Osteocyte (in vitro differentiated cells): ENCODE measurements around the gene SLC25A30. TPM values are rescaled to one million over a fixed set of nuclear protein-coding genes. Genes with fewer than 3 reads are reported as not detected.

Source experiments
- DNase-seq: peaks from one replicate; pipeline ENCODE4 v3.0.0; 2021; ENCODE audit warnings: mixed read lengths; ENCODE audit not compliant: unreplicated experiment; ENCODE audit errors: extremely low spot score
- H3K27ac Mint-ChIP-seq: one replicate; pipeline ENCODE4 v1.8.0; 2021; ENCODE audit warnings: mild to moderate bottlenecking, mixed read lengths; ENCODE audit not compliant: unreplicated experiment
- H3K27me3 Mint-ChIP-seq: one replicate; pipeline ENCODE4 v1.8.0; 2021; ENCODE audit warnings: mixed read lengths; ENCODE audit not compliant: unreplicated experiment
- H3K36me3 Mint-ChIP-seq: one replicate; pipeline ENCODE4 v1.8.0; 2021; ENCODE audit warnings: mixed read lengths; ENCODE audit not compliant: unreplicated experiment
- H3K4me1 Mint-ChIP-seq: one replicate; pipeline ENCODE4 v1.8.0; 2021; ENCODE audit warnings: mixed read lengths; ENCODE audit not compliant: unreplicated experiment
- H3K4me3 Mint-ChIP-seq: one replicate; pipeline ENCODE4 v1.8.0; 2021; ENCODE audit warnings: mild to moderate bottlenecking, moderate library complexity, mixed read lengths; ENCODE audit not compliant: unreplicated experiment
- H3K9me3 Mint-ChIP-seq: one replicate; pipeline ENCODE4 v1.8.0; 2021; ENCODE audit warnings: mixed read lengths; ENCODE audit not compliant: unreplicated experiment
- total RNA-seq: library from RNA; stranded (reverse); gene quantifications from 2 replicates; pipeline ENCODE4 v1.2.1, GENCODE V29; 2021
- TF ChIP-seq, protein P1 (sequence below): fragments of 200-600 bp; sonication (generic); IDR thresholded peaks from 2 replicates; pipeline ENCODE4 v1.5.0; 2021; ENCODE audit warnings: antibody characterized with exemption, mild to moderate bottlenecking, moderate library complexity

Gene SLC25A30
- total RNA-seq, 1 donor from 2014 or later, result 12.0 TPM

- H3K27ac Mint-ChIP-seq, result no peak overlapping the region
- TF ChIP-seq, protein P1, sequence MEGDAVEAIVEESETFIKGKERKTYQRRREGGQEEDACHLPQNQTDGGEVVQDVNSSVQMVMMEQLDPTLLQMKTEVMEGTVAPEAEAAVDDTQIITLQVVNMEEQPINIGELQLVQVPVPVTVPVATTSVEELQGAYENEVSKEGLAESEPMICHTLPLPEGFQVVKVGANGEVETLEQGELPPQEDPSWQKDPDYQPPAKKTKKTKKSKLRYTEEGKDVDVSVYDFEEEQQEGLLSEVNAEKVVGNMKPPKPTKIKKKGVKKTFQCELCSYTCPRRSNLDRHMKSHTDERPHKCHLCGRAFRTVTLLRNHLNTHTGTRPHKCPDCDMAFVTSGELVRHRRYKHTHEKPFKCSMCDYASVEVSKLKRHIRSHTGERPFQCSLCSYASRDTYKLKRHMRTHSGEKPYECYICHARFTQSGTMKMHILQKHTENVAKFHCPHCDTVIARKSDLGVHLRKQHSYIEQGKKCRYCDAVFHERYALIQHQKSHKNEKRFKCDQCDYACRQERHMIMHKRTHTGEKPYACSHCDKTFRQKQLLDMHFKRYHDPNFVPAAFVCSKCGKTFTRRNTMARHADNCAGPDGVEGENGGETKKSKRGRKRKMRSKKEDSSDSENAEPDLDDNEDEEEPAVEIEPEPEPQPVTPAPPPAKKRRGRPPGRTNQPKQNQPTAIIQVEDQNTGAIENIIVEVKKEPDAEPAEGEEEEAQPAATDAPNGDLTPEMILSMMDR, result no peak
- H3K4me3 Mint-ChIP-seq, result no peak overlapping the region
- H3K27me3 Mint-ChIP-seq, result peaks cover 2% of the 10 kb centered on the region
- DNase-seq, result no peak
- peaks cover 33% of the 10 kb centered on the region for H3K4me1 Mint-ChIP-seq
- H3K9me3 Mint-ChIP-seq, result no peaks in the 10 kb centered on the region
- no peaks in the 10 kb centered on the region for H3K36me3 Mint-ChIP-seq
Observed at GRCh38 chr13:45437947-45438346, 19.8 kb upstream of the SLC25A30 start.

- TF ChIP-seq, protein P1, result no peak
- Mint-ChIP-seq H3K27me3 (peaks cover 2% of the 10 kb centered on the region), H3K9me3 (no peaks in the 10 kb centered on the region), H3K36me3 (no peaks in the 10 kb centered on the region), H3K4me3 (no peak overlapping the region), H3K4me1 (peaks cover 31% of the 10 kb centered on the region), H3K27ac (no peak overlapping the region)
- no peak for DNase-seq
Observed at GRCh38 chr13:45436953-45437352, 18.8 kb upstream of the SLC25A30 start.

DNA sequence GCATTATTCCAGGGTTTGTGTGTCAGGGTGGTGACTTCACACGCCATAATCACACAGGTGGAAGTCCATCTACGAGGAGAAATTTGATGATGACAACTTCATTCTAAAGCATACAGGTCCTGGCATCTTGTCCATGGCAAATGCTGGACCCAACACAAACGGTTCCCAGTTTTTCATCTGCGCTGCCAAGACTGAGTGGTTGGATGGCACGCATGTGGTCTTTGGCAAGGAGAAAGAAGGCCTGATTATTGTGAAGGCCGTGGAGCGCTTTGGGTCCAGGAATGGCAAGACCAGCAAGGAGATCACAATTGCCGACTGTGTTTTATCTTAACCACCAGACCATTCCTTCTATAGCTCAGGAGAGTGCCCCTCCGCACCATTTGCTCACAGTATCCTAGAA is 18.2 kb upstream of the SLC25A30 start:
- DNase-seq, result no peak
- H3K27ac Mint-ChIP-seq, result no peak overlapping the region
- TF ChIP-seq, protein P1, result no peak
- H3K4me1 Mint-ChIP-seq, result peaks cover 24% of the 10 kb centered on the region
- peaks cover 2% of the 10 kb centered on the region for H3K27me3 Mint-ChIP-seq
- no peaks in the 10 kb centered on the region for H3K36me3 Mint-ChIP-seq
- H3K4me3 Mint-ChIP-seq, result no peak overlapping the region
- no peaks in the 10 kb centered on the region for H3K9me3 Mint-ChIP-seq

DNA sequence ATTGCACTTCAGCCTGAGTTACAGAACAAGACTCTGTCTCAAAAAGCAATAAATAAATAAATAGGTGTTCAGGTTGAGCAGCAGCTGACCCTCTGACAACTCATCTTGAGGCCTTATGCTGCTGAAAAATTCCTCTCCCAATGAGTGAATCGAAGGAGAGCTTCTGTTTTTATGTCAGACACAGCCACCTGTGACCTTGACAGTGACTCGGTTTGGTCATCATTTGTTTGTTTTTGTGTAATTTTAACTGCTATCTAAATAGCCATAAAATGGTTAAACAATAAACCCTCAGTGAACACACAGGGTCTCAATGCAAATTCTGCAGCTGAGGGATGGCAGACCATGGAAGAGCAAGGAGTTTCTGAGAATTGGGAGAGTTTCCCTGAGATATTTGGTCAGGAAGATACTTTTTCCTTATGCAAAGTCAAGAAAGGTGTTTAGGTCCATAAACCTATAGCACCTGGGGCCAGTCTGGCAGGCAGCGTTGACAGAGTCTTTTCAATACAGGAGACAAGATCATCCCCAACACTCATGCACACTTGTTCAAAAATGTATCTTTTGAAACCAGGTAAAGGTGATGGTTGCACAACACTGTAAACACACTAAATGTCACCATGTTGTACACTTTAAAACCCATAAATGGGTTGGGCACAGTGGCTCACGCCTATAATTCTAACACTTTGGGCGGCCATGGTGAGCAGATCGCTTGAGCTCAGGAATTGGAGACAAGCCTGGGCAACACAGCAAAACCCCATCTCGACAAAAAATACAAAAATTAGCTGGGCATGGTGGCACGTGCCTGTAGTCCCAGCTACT is 16.6 kb upstream of the SLC25A30 start:
- H3K9me3 Mint-ChIP-seq, result peaks cover 3% of the 10 kb centered on the region
- peaks cover 2% of the 10 kb centered on the region for H3K27me3 Mint-ChIP-seq
- H3K4me3 Mint-ChIP-seq, result no peak overlapping the region
- H3K27ac Mint-ChIP-seq, result no peak overlapping the region
- peaks cover 9% of the 10 kb centered on the region for H3K4me1 Mint-ChIP-seq
- TF ChIP-seq, protein P1, result no peak
- no peak for DNase-seq
- H3K36me3 Mint-ChIP-seq, result no peaks in the 10 kb centered on the region

- no peak for DNase-seq
- Mint-ChIP-seq H3K4me1 (peaks cover 2% of the 10 kb centered on the region), H3K9me3 (peaks cover 3% of the 10 kb centered on the region), H3K27me3 (peaks cover 2% of the 10 kb centered on the region), H3K4me3 (no peak overlapping the region), H3K36me3 (no peaks in the 10 kb centered on the region), H3K27ac (no peak overlapping the region)
- TF ChIP-seq, protein P1, result no peak
Observed at GRCh38 chr13:45433381-45433790, 15.2 kb upstream of the SLC25A30 start.
